ENCODE results near the gene CUL3.

DNA sequence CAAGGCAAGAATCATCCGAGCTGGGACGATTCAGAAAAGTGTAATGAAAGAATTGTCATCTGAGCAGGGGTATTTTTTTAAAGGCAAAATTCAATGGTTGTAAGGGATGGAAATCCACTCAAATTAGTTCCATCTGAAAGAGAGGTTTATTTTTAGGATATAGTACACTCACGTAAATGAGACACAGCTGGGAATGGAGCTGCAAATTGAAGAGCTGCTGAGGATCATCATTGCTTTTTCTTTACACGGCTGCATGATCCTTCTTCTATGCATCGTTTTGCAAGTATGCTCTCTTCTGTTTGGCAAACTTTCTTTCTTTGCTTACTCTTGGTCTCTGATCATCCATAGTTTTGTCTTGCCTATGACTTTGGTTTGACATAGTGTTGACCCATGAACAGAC is 27.4 kb upstream of the CUL3 start:
- no peak for TF ChIP-seq POLR2A (IDR thresholded peaks at IDR 0.05; ENCODE audit: low read length)
- no peak for TF ChIP-seq GATA1 (IDR thresholded peaks at IDR 0.05; ENCODE audit: low read depth, low read length)

All from erythroblast (primary cell).